T follicular helper cell (primary cell): Measurements from ENCODE around the gene TPSB2.
"Not testable (repeated sequence)": the region's sequence is repeated elsewhere in the genome, so short reads cannot be mapped to it uniquely, and the experiment has no call there.

Experiments
- DNase-seq: peaks from one replicate; pipeline ENCODE4 v3.0.0-alpha.2; 2020; ENCODE audit warnings: low read depth

TPSB2 gene

GRCh38 chr16:1261131-1261892, 31.3 kb upstream of the TPSB2 start:
- no peak for DNase-seq

DNA sequence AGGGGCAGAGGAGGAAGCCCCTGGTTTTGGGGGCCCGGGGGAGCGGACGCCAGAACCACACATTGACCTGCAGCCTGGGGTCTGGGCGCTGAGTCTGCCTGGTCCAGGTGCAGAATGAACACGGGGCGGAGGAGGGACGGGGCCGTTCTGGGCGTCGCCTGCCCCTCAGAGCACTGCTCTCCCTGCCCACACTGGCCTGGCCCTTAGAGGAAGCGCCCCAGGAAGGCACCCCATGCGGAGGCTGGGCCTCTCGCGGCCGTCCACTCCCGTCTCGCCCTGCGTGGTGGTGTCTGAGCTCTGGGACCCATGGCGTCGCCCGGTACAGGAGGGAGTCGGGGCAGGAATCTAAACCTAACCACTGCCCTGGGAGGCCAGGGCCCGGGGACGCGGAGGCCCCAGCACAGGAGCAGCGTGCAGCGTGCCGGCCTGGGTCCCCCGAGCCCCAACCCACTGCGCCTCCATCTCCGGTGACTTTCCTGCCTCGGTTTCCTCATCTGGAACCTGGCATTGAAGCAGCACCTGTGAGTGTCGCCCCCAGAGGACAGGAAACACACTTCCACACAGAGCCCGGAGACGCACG, 30.2 kb upstream of the TPSB2 start:
- no peak for DNase-seq

DNA sequence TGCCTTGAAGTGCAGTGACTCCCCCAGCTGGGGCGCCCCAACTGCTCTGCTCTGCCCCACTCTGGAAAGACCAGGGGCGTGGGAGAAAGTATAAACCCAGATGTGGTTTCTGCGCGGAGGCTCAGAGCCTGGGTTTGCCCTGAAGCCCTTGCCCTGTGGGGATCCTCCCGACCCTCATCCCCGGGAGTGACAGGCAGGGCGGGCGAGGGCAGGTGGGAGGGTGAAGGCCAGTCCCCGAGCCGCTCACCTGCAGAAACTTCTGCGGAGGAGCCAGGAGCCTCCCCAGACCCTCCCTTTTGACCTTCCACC, 29.7 kb upstream of the TPSB2 start:
- DNase-seq, result no peak

DNA sequence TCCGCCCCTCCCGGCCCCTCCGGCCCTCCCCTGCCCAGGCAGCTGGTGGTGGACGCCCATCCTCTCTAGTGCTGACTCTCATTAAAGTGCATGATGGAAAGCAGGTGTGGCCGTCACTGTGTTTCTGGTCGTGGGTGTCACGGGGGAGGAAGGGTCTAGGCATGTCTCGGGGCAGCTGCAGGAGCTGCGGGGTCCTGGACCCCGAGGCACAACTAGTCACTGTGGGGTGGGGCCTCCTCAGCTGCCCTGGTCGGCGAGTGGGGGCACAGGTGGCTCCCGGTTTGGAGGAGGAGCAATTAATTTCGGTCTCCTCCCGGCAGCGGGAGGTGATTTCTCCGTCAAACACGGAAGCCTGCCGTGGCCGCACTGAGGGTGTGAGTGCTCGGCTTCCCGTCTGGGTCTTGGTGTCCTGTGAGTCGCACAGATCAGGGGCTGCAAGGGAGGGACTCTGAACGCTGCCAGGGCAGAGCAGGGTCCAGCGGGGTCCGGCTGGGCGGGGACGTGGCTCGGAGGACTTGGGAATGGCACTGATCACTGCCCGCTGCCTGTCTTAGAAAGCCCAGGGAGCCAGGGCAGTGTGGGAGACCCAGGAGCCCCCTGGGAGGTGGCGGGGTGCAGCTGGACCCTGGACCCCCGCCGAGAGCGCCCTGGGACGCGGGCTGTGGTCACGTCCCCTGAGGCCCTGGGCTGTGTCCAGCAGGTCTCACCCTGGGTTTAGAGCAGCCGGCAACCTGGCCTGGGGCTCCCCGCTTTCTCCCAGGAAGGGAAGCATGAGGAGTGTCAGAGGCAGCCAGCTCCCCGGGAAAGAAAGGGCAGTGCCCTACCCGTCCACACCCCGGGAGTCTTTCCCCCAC, 29.1 kb upstream of the TPSB2 start:
- no peak for DNase-seq

DNA sequence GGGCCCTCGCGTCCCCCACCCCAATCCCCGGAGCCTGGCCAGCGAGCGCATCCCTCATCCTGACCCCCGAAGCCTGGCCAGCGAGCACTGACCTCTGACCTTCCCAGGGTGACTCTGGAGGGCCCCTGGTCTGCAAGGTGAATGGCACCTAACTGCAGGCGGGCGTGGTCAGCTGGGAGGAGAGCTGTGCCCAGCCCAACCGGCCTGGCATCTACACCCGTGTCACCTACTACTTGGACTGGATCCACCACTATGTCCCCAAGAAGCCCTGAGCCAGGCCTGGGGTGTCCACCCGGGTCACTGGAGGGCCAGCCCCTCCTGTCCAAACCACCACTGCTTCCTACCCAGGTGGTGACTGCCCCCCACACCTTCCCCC, 28.2 kb upstream of the TPSB2 start:
- no peak for DNase-seq

- no peak for DNase-seq
These were observed 27.7 kb upstream of the TPSB2 start for GRCh38 chr16:1257561-1258224.

GRCh38 chr16:1256874-1257322, 26.9 kb upstream of the TPSB2 start:
- no peak for DNase-seq

DNA sequence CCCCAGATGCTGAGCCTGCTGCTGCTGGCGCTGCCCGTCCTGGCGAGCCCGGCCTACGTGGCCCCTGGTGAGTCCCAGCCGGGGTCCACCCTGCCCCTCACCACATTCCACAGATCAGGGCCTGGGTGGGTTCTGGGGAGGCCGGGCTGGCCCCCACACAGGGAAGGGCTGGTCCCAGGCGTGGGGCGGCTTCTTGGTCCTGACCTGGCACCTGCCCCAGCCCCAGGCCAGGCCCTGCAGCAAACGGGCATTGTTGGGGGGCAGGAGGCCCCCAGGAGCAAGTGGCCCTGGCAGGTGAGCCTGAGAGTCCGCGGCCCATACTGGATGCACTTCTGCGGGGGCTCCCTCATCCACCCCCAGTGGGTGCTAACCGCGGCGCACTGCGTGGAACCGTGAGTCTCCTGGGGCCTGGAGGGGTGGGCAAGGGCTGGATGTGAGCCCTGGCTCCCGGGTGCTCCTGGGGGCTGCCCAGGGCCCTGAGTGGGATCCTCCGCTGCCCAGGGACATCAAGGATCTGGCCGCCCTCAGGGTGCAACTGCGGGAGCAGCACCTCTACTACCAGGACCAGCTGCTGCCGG, 26.4 kb upstream of the TPSB2 start:
- not testable (repeated sequence) for DNase-seq

DNA sequence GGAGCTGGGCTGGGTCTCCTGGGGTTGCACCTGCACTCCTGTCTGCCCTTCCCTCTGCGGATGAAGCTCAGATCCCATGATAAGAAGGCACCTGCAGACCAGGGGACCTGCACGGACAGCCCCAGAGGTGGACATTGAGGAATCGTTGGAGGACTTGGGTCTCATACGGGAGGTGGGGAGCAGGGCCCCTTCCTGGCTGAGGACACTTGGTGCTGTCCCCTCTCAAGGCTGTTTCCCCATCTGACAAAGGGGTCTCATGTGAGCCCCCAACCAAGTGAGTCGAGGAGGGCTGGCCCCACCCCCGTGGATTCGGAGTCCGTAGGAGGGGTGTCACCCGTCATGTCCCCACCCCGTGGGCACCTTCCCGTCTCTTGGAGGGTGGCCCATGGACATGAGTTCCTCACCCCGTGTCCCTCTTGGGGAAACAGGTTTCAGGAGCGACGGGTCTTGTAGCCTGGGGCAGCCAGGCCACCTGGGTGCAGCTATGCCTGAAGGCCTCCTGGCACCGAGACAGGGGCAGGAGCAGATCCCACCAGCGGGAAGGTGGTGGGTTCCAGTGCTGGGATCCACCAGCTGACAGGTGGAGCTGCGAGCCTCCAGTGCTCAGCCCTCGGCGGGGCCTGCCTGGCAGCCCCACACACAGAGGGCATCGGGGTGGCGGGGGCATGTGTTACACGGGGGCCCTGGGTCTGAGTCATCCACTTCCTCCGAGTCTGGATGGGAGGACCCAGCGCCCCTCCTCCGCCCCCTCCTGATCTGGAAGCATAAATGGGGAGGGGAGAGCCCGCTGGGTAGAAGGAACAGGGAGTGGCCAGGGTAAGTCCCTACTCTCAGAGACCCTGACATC, 25.5 kb upstream of the TPSB2 start, which contains the start of gene TPSD1:
Gene TPSD1, plus strand, starts transcription at position 794 of the 847 bp plus-strand sequence. CDS start 212 bp downstream, outside the sequence.
- not testable (repeated sequence) for DNase-seq

GRCh38 chr16:1254821-1255220, 24.8 kb upstream of the TPSB2 start:
- not testable (repeated sequence) for DNase-seq

DNA sequence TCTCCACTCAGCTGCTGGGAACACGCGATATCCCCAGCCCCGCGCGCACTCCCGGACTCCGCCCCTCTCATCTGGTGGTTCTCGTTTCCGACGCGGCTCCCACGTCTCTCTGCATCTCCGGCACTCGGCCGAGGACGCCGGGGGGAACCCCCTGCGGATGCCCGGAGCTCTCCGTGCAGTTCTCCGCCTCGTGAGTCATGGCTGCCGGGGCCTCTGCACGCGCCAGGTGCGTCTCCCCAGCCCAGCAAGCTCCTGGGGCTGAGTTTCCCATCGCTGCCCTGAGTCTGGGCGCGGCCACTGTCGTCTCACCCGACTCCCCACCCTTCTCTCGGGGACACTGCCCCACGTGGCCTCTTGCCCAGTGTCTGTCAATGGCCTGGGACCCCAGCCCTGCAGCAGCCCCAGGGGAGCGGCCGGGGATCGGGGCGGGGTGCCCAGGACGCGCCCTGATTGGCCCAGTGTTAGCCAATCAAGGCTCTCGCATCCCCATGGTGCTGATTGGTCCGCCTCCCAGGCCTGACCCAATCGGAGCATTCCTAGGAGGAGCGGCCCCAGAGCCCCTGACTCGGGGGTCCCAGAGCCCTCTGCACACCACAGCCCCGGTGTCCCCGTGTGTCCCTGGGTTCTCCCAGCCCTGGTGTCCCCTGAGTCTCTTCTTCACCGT, 23.8 kb upstream of the TPSB2 start:
- DNase-seq, result not testable (repeated sequence)

GRCh38 chr16:1249031-1249755, 19.2 kb upstream of the TPSB2 start:
- not testable (repeated sequence) for DNase-seq

- not testable (repeated sequence) for DNase-seq
These were observed 18.0 kb upstream of the TPSB2 start for GRCh38 chr16:1247903-1248537.

GRCh38 chr16:1245452-1246020, 15.6 kb upstream of the TPSB2 start:
- no peak for DNase-seq

DNA sequence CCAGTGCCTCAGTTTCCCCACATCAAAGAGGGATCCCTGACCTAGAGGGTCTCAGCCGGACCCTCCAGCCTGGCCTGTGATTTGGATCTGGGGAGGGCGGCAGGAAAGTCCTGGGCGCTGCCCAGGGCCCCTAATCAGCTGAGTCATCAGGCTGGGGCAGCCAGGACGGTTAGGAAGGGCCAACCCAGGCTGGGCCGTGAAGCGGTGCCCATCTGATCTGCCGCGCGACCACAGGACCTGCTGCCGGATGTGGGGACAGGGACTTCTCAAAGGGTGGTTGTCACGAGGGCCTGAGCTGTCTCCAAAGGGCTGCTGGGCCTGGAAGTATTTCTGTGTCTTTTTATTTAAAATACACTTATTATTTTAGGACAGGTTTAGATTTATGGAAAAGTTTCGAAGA, 14.9 kb upstream of the TPSB2 start:
- no peak for DNase-seq

- DNase-seq, result not testable (repeated sequence)
These were observed 14.2 kb upstream of the TPSB2 start for GRCh38 chr16:1243907-1244850.

- not testable (repeated sequence) for DNase-seq
These were observed 13.4 kb upstream of the TPSB2 start for GRCh38 chr16:1243363-1243762.

DNA sequence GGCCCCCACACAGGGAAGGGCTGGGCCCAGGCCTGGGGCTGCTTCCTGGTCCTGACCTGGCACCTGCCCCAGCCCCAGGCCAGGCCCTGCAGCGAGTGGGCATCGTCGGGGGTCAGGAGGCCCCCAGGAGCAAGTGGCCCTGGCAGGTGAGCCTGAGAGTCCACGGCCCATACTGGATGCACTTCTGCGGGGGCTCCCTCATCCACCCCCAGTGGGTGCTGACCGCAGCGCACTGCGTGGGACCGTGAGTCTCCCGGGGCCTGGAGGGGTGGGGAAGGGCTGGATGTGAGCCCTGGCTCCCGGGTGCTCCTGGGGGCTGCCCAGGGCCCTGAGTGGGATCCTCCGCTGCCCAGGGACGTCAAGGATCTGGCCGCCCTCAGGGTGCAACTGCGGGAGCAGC, 11.1 kb upstream of the TPSB2 start:
- DNase-seq, result not testable (repeated sequence)
